ENCODE data around the gene ELOA. TPM values are rescaled to one million over a fixed set of nuclear protein-coding genes. Genes with fewer than 3 reads are reported as not detected.

ELOA gene
- total RNA-seq, 1 experiment from 2014 or later: 31.3 TPM

GRCh38 chr1:23796466-23797271 is 53.4 kb downstream of the ELOA start:
- Histone ChIP-seq H3K36me3 (ENCODE audit: control insufficient read depth, insufficient read depth, low read length) (no peaks in the 10 kb centered on the region; the same call in none of the 2 replicates), H3K9me3 (no peaks in the 10 kb centered on the region), H3K4me3 (ENCODE audit: low read depth, low read length) (no peak overlapping the region), H3K4me1 (peaks cover 7% of the 10 kb centered on the region; the same call in 1 of the 2 replicates), H3K27me3 (replicated peaks; ENCODE audit: control insufficient read depth, insufficient read depth, low read length) (no peaks in the 10 kb centered on the region)
- Mint-ChIP-seq H3K9me3 (ENCODE audit: unreplicated experiment) (no peaks in the 10 kb centered on the region), H3K4me1 (ENCODE audit: low read depth, unreplicated experiment) (no peaks in the 10 kb centered on the region), H3K36me3 (ENCODE audit: insufficient read depth, unreplicated experiment) (peaks cover 68% of the 10 kb centered on the region), H3K27ac (ENCODE audit: unreplicated experiment) (peak overlapping the region; percentile 50), H3K27me3 (ENCODE audit: insufficient read depth, unreplicated experiment) (no peaks in the 10 kb centered on the region), H3K4me3 (ENCODE audit: unreplicated experiment) (no peak overlapping the region)
- TF ChIP-seq CTCF (IDR thresholded peaks at IDR 0.05; ENCODE audit: insufficient read depth in 1 of 2, low read depth in 1 of 2, low read length in 1 of 2, severe bottlenecking in 1 of 2, unreplicated experiment in 1 of 2): peak in 1 of 2 experiments; percentile 5
- ChIA-PET CTCF (interaction anchor here (0.7 kb wide), 1 partner anchor 13 kb away, joined by 3 read pairs; no protein-coding TSS in a partner anchor), POLR2A (no interaction called here)
- no peak for DNase-seq
- intact Hi-C loops (cut with micrococcal nuclease; ENCODE audit: unreplicated experiment): no loop called here
- no TSS peak for BruUV-seq (replicated peaks)

GRCh38 chr1:23797478-23798448 is 54.5 kb downstream of the ELOA start:
- no peak overlapping the region for H3K4me3 ChIP-seq (ENCODE audit: low read depth, low read length)
- peaks cover 7% of the 10 kb centered on the region; the same call in 1 of the 2 replicates for H3K4me1 ChIP-seq
- no peaks in the 10 kb centered on the region; the same call in none of the 2 replicates for H3K36me3 ChIP-seq (ENCODE audit: control insufficient read depth, insufficient read depth, low read length)
- Mint-ChIP-seq H3K9me3 (ENCODE audit: unreplicated experiment) (no peaks in the 10 kb centered on the region), H3K27ac (ENCODE audit: unreplicated experiment) (no peak overlapping the region), H3K27me3 (ENCODE audit: insufficient read depth, unreplicated experiment) (no peaks in the 10 kb centered on the region), H3K4me1 (ENCODE audit: low read depth, unreplicated experiment) (no peaks in the 10 kb centered on the region), H3K4me3 (ENCODE audit: unreplicated experiment) (no peak overlapping the region), H3K36me3 (ENCODE audit: insufficient read depth, unreplicated experiment) (peaks cover 59% of the 10 kb centered on the region)
- intact Hi-C loops (cut with micrococcal nuclease; ENCODE audit: unreplicated experiment): no loop called here
- no peak for DNase-seq
- H3K9me3 ChIP-seq: no peaks in the 10 kb centered on the region
- ChIA-PET POLR2A (no interaction called here), CTCF (no interaction called here)
- TF ChIP-seq CTCF (IDR thresholded peaks at IDR 0.05; ENCODE audit: insufficient read depth in 1 of 2, low read depth in 1 of 2, low read length in 1 of 2, severe bottlenecking in 1 of 2, unreplicated experiment in 1 of 2): no peak
- BruUV-seq (replicated peaks): no TSS peak
- H3K27me3 ChIP-seq (replicated peaks; ENCODE audit: control insufficient read depth, insufficient read depth, low read length): no peaks in the 10 kb centered on the region

- Histone ChIP-seq H3K36me3 (ENCODE audit: control insufficient read depth, insufficient read depth, low read length) (no peaks in the 10 kb centered on the region; the same call in 1 of the 2 replicates), H3K4me1 (peaks cover 7% of the 10 kb centered on the region; the same call in 1 of the 2 replicates), H3K9me3 (no peaks in the 10 kb centered on the region), H3K4me3 (ENCODE audit: low read depth, low read length) (no peak overlapping the region), H3K27me3 (replicated peaks; ENCODE audit: control insufficient read depth, insufficient read depth, low read length) (no peaks in the 10 kb centered on the region)
- Mint-ChIP-seq H3K9me3 (ENCODE audit: unreplicated experiment) (no peaks in the 10 kb centered on the region), H3K27ac (ENCODE audit: unreplicated experiment) (no peak overlapping the region), H3K4me1 (ENCODE audit: low read depth, unreplicated experiment) (no peaks in the 10 kb centered on the region), H3K4me3 (ENCODE audit: unreplicated experiment) (no peak overlapping the region), H3K36me3 (ENCODE audit: insufficient read depth, unreplicated experiment) (peaks cover 50% of the 10 kb centered on the region), H3K27me3 (ENCODE audit: insufficient read depth, unreplicated experiment) (no peaks in the 10 kb centered on the region)
- no TSS peak for BruUV-seq (replicated peaks)
- intact Hi-C loops (cut with micrococcal nuclease; ENCODE audit: unreplicated experiment): no loop called here
- POLR2A ChIA-PET: interaction anchor here (0.6 to 3.5 kb wide), 3 partner anchors 13 to 107 kb away, joined by 3 to 20 read pairs (median 4); partner anchors contain the start of genes PITHD1 and RPL11
- TF ChIP-seq CTCF (IDR thresholded peaks at IDR 0.05; ENCODE audit: insufficient read depth in 1 of 2, low read depth in 1 of 2, low read length in 1 of 2, severe bottlenecking in 1 of 2, unreplicated experiment in 1 of 2): no peak
- DNase-seq: peak in 1 of 2 experiments; percentile 24
- CTCF ChIA-PET: interaction anchor here (0.7 to 2.2 kb wide), 2 partner anchors 27 to 70 kb away, joined by 3 to 5 read pairs; partner anchors contain the start of gene FUCA1
Measured at GRCh38 chr1:23798662-23799142, 55.4 kb downstream of the ELOA start.

All from Caco-2 (cell line).